Calu3 (cell line): ENCODE results near the gene CCNK. TPM values are rescaled to one million over a fixed set of nuclear protein-coding genes. Genes with fewer than 3 reads are reported as not detected.

ENCODE experiments used
- BruUV-seq: library from RNA; stranded (reverse); fragments of 400-500 nt; replicated peaks from 2 replicates; lab custom pipeline; 2021; lab: Mats Ljungman, UMichigan
- CTCF ChIA-PET: fragments of 300-600 bp; sonication (Branson Sonifier 250); formaldehyde crosslinking; loops from one replicate; lab custom pipeline; 2022; ENCODE audit warnings: antibody characterized with exemption; lab: Charles Lee
- DNase-seq: peaks from one replicate; pipeline ENCODE4 v3.0.0; 2022
- H3K27ac Mint-ChIP-seq: one replicate; pipeline ENCODE4 v1.8.0; 2022; ENCODE audit warnings: mixed read lengths; ENCODE audit not compliant: unreplicated experiment
- H3K27me3 Mint-ChIP-seq: one replicate; pipeline ENCODE4 v1.8.0; 2022; ENCODE audit warnings: mixed read lengths; ENCODE audit not compliant: unreplicated experiment
- H3K36me3 Mint-ChIP-seq: one replicate; pipeline ENCODE4 v1.8.0; 2022; ENCODE audit warnings: mild to moderate bottlenecking, moderate library complexity, mixed read lengths; ENCODE audit not compliant: insufficient read depth, unreplicated experiment
- H3K4me1 Mint-ChIP-seq: one replicate; pipeline ENCODE4 v1.8.0; 2022; ENCODE audit warnings: mild to moderate bottlenecking, low read depth, mixed read lengths; ENCODE audit not compliant: unreplicated experiment
- H3K4me3 Mint-ChIP-seq: one replicate; pipeline ENCODE4 v1.8.0; 2022; ENCODE audit warnings: mild to moderate bottlenecking, low read depth, moderate library complexity, mixed read lengths; ENCODE audit not compliant: unreplicated experiment
- H3K9me3 Mint-ChIP-seq: one replicate; pipeline ENCODE4 v1.8.0; 2022; ENCODE audit warnings: low read depth, mixed read lengths; ENCODE audit not compliant: unreplicated experiment
- CTCF ChIP-seq: fragments of 200-600 bp; IDR thresholded peaks from one replicate; pipeline ENCODE4 v1.8.0; 2022; ENCODE audit warnings: antibody characterized with exemption; ENCODE audit not compliant: unreplicated experiment
- intact Hi-C: fragments of 100-400 bp; cut with micrococcal nuclease; formaldehyde crosslinking; loops from one replicate; pipeline ENCODE4 v1.10.0; 2022; ENCODE audit not compliant: unreplicated experiment
- total RNA-seq: library from RNA; stranded (reverse); gene quantifications from 2 replicates; pipeline ENCODE4 v1.2.3, GENCODE V29; 2022

Gene CCNK
- total RNA-seq, 1 experiment from 2014 or later: 71.5 TPM

- CTCF ChIA-PET: no interaction called here
- intact Hi-C loops: no loop called here
- no TSS peak for BruUV-seq
- H3K36me3 Mint-ChIP-seq: peaks cover 12% of the 10 kb centered on the region
- H3K4me3 Mint-ChIP-seq: no peak overlapping the region
- H3K4me1 Mint-ChIP-seq: peaks cover 15% of the 10 kb centered on the region
- no peaks in the 10 kb centered on the region for H3K27me3 Mint-ChIP-seq
- DNase-seq: no peak
- TF ChIP-seq CTCF: no peak
- no peaks in the 10 kb centered on the region for H3K9me3 Mint-ChIP-seq
- H3K27ac Mint-ChIP-seq: no peak overlapping the region
Measured at GRCh38 chr14:99475179-99475578, 6.0 kb upstream of the CCNK start.

GRCh38 chr14:99475660-99476059 lies 5.5 kb upstream of the CCNK start:
- no peaks in the 10 kb centered on the region for H3K9me3 Mint-ChIP-seq

GRCh38 chr14:99476864-99477263 lies 4.3 kb upstream of the CCNK start:
- BruUV-seq: no TSS peak
- intact Hi-C loops: no loop called here
- CTCF ChIA-PET: no interaction called here
- no peak for TF ChIP-seq CTCF
- H3K4me1 Mint-ChIP-seq: peaks cover 15% of the 10 kb centered on the region
- peaks cover 25% of the 10 kb centered on the region for H3K36me3 Mint-ChIP-seq
- no peak overlapping the region for H3K27ac Mint-ChIP-seq
- no peaks in the 10 kb centered on the region for H3K9me3 Mint-ChIP-seq
- H3K4me3 Mint-ChIP-seq: no peak overlapping the region
- H3K27me3 Mint-ChIP-seq: no peaks in the 10 kb centered on the region
- DNase-seq: no peak

More at GRCh38 chr14:99475660-99476059, 5.5 kb upstream of the CCNK start:
- intact Hi-C loops: no loop called here
- Mint-ChIP-seq H3K4me1 (peaks cover 15% of the 10 kb centered on the region), H3K27me3 (no peaks in the 10 kb centered on the region), H3K36me3 (peaks cover 13% of the 10 kb centered on the region), H3K27ac (no peak overlapping the region), H3K4me3 (no peak overlapping the region)
- DNase-seq: no peak
- CTCF ChIA-PET: no interaction called here
- TF ChIP-seq CTCF: no peak
- no TSS peak for BruUV-seq

GRCh38 chr14:99478128-99478527 lies 3.1 kb upstream of the CCNK start:
- intact Hi-C loops: no loop called here
- Mint-ChIP-seq H3K27me3 (no peaks in the 10 kb centered on the region), H3K9me3 (no peaks in the 10 kb centered on the region), H3K27ac (no peak overlapping the region), H3K4me1 (peaks cover 22% of the 10 kb centered on the region), H3K36me3 (peaks cover 30% of the 10 kb centered on the region), H3K4me3 (peak overlapping the region; percentile 84)
- no peak for DNase-seq
- BruUV-seq: no TSS peak
- CTCF ChIA-PET: no interaction called here
- TF ChIP-seq CTCF: no peak
